Heart right ventricle (tissue), 16 donors: ENCODE measurements around the gene C3orf52. TPM values are rescaled to one million over a fixed set of nuclear protein-coding genes. Genes with fewer than 3 reads are reported as not detected.
A peak's percentile ranks its signal among the peaks of the same experiment; 100 is the strongest.

ENCODE experiments used
- ATAC-seq, 8 donors: fragments of 200-7000 bp; cut with Tn5 transposase; one replicate each; pipeline ENCODE4 v1.9.1; 2020; ENCODE audit warnings: mild to moderate bottlenecking in 8 of 8, moderate library complexity in 8 of 8, moderate number of reproducible peaks in 1 of 8
- DNase-seq, 2 donors: peaks; one replicate each; pipeline ENCODE4 v3.0.0-alpha.2; 2020
- H3K27ac ChIP-seq, 10 donors: fragments of 200-600 bp; sonication (generic) in 2 of 10; one replicate each; pipeline versions ENCODE4 v1.5.0 to v1.8.0; 2020 to 2022; ENCODE audit warnings: mild to moderate bottlenecking in 3 of 10
- H3K27me3 ChIP-seq, 7 donors: fragments of 200-600 bp; one replicate each; pipeline ENCODE4 v1.8.0; 2021 to 2022; ENCODE audit warnings: mild to moderate bottlenecking in 2 of 7
- H3K36me3 ChIP-seq, 9 donors: fragments of 200-600 bp; sonication (generic) in 1 of 9; one replicate each; pipeline versions ENCODE4 v1.5.0 to v1.8.0; 2020 to 2022; ENCODE audit warnings: mild to moderate bottlenecking in 2 of 9
- H3K4me1 ChIP-seq, 9 donors: fragments of 200-600 bp; sonication (generic) in 1 of 9; one replicate each; pipeline versions ENCODE4 v1.5.0 to v1.8.0; 2020 to 2022; ENCODE audit warnings: mild to moderate bottlenecking in 4 of 9
- H3K4me3 ChIP-seq, 10 donors: fragments of 200-600 bp; sonication (generic) in 2 of 10; one replicate each; pipeline versions ENCODE4 v1.5.0 to v1.8.0; 2020 to 2022; ENCODE audit warnings: mild to moderate bottlenecking in 7 of 10, moderate library complexity in 2 of 10
- H3K9me3 ChIP-seq, 11 donors: fragments of 200-600 bp in 10 of 11; sonication (generic) in 2 of 11; one replicate each; pipeline versions ENCODE4 v1.5.0 to v1.8.0; 2013 to 2022; ENCODE audit warnings: mild to moderate bottlenecking in 2 of 11, control low read depth in 1 of 11, moderate library complexity in 1 of 11
- CTCF ChIP-seq, 9 donors: fragments of 200-600 bp; sonication (generic) in 2 of 9; IDR thresholded peaks; one replicate each; pipeline versions ENCODE4 v1.5.0 to v1.8.0; 2021 to 2022; ENCODE audit warnings: antibody characterized with exemption in 9 of 9, mild to moderate bottlenecking in 5 of 9, moderate library complexity in 1 of 9
- WGBS, 2 donors: extraction: QIAGEN DNeasy Blood & Tissue Kit; methylation state at CpG; one replicate each; pipeline ENCODE4 v1.1.7; 2013; ENCODE audit warnings: inconsistent platforms in 1 of 2; 5-methylcytosine and 5-hydroxymethylcytosine counted together
- intact Hi-C, 10 donors: fragments of 100-400 bp; cut with DNase I; formaldehyde crosslinking; loops; one replicate each; pipeline versions ENCODE4 v1.11.1 to v1.14.2; 2022
- polyA plus RNA-seq, 2 donors: library from polyadenylated mRNA; stranded (reverse); fragments of 200-250 nt; gene quantifications; one replicate each; pipeline ENCODE4 v1.2.3, GENCODE V29; 2013
- total RNA-seq, 10 donors: library from RNA; stranded (reverse); fragmentation: NEBNext Ultra II Directional in 3 of 10; extraction: Animal tissue kit (Norgen Biotek cat#: 25700) in 3 of 10; gene quantifications; one replicate each; pipeline versions ENCODE4 v1.2.1 to v1.2.4, GENCODE V29; 2021 to 2023
- donor health status: Arrhythmogenic right ventricular cardiomyopathy.
- donor health status: ischemic (EF 13 %, LVEDD 7.1; RV severe dilation, severe dysfunction).
- donor health status: healthy with polysubstance abuse.
- donor health status: DM: no; HTN: yes; CAD: no.
- donor health status: DM: no; HTN: no; CAD: no.
- donor health status: ischemic (EF 25% LVEDD 6.9; RV normal size, moderate dysfunction).
- donor health status: ischemic (EF 25% LVEDD 5.7; RV mildly dilated, moderate dysfunction).
- donor health status: healthy.
- donor health status: DM: yes; HTN: yes; CAD: no.
- donor health status: Ischemic cardiomyopathy.
- donor health status: ischemic (EF 35%, LVEDD 5.7; RV mildly dilated, moderate dysfunction).
- donor health status: nonischemic (EF 11% LVEDD 7.7; RV severe dilation, severe dysfunction).
- donor health status: DM: yes; HTN: yes; CAD: no.
- donor health status: PGD.
- donor health status: ischemic (EF 29% LVEDD 5.4; RV normal size, mild dysfunction).
- donor health status: nonischemic (EF 23%, LVEDD 6.1; RV moderate dilation, normal function).

The C3orf52 gene
- total and polyA plus RNA-seq, 12 donors = 3.1 to 9.8 (median 5.0) TPM

DNA sequence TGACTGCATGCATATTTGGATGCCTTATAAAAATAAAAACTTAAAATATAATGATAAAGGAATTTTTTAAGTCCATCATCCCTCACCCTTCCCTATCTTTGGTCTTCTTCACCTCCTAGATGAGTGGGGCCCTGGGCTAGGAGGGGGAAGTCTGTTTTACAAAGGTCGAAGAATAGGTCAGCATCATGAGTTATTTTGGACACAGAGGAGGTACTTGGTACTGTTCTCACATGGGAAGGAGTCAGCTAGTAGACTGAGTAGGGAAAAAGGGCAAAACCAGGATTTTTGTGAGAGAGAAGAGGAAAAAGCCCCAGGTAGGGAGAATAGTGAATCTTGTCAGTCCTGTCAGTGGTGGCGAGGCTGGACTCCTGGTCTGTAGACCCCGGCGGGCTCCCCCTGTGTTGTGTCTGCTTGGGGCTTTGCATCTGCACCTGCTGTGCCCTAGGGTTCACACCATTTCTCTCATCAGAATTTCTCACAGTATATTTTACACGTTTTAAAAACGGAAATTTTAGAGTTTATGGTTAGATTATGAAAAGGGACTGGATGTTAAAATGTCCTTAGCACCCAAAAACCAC, 29.7 kb downstream of the C3orf52 start:
- no peaks in the 10 kb centered on the region for H3K9me3 ChIP-seq
- ATAC-seq (no peak), DNase-seq (no peak)
- H3K4me1 ChIP-seq = peaks cover 0 to 37% (median 16%) of the 10 kb centered on the region in 9 donors
- no peak for TF ChIP-seq CTCF (IDR thresholded peaks at IDR 0.05)
- peaks cover 0 to 5% (median 0%) of the 10 kb centered on the region in 9 donors for H3K36me3 ChIP-seq
- intact Hi-C loops = loop anchor here in 7 of 10 donors (10.0 kb wide), 5 partner anchors 169 to 419 kb away; partner anchors contain the start of gene SLC9C1 (in 2 of the 7)
- H3K27me3 ChIP-seq = no peaks in the 10 kb centered on the region
- no peak overlapping the region for H3K27ac ChIP-seq
- H3K4me3 ChIP-seq = no peak overlapping the region
- WGBS, 2 donors = 78 to 79% methylated on average over 6 of the region's 6 CpGs

- Histone ChIP-seq H3K36me3 (peaks cover 0 to 5% (median 0%) of the 10 kb centered on the region in 9 donors), H3K27me3 (no peaks in the 10 kb centered on the region), H3K27ac (peak overlapping the region in 6 of 10 donors; percentile 2 to 59 (median 42)), H3K4me3 (peak overlapping the region in 9 of 10 donors; percentile 8 to 47 (median 35)), H3K4me1 (peaks cover 0 to 37% (median 16%) of the 10 kb centered on the region in 9 donors), H3K9me3 (no peaks in the 10 kb centered on the region)
- intact Hi-C loops = loop anchor here in 7 of 10 donors (10.0 kb wide), 5 partner anchors 168 to 418 kb away; partner anchors contain the start of gene SLC9C1 (in 2 of the 7)
- no peak for TF ChIP-seq CTCF (IDR thresholded peaks at IDR 0.05)
- ATAC-seq = peak; percentile 35 to 73 (median 58)
- DNase-seq = peak; percentile 40 to 49
- 47 to 60% methylated on average over 13 of the region's 13 CpGs for WGBS, 2 donors
Observed at GRCh38 chr3:112116748-112117186, 30.6 kb downstream of the C3orf52 start.

- ATAC-seq (no peak), DNase-seq (no peak)
- 85 to 89% methylated on average over 1 of the region's 1 CpG for WGBS, 2 donors
- Histone ChIP-seq H3K4me3 (no peak overlapping the region), H3K36me3 (peaks cover 0 to 5% (median 0%) of the 10 kb centered on the region in 9 donors), H3K27me3 (no peaks in the 10 kb centered on the region), H3K27ac (peak overlapping the region in 5 of 10 donors; percentile 32 to 59 (median 45)), H3K9me3 (no peaks in the 10 kb centered on the region), H3K4me1 (peaks cover 0 to 37% (median 16%) of the 10 kb centered on the region in 9 donors)
- no peak for TF ChIP-seq CTCF (IDR thresholded peaks at IDR 0.05)
- intact Hi-C loops = loop anchor here in 7 of 10 donors (10.0 kb wide), 5 partner anchors 167 to 417 kb away; partner anchors contain the start of gene SLC9C1 (in 2 of the 7)
Observed at GRCh38 chr3:112117415-112117814, 31.2 kb downstream of the C3orf52 start.

DNA sequence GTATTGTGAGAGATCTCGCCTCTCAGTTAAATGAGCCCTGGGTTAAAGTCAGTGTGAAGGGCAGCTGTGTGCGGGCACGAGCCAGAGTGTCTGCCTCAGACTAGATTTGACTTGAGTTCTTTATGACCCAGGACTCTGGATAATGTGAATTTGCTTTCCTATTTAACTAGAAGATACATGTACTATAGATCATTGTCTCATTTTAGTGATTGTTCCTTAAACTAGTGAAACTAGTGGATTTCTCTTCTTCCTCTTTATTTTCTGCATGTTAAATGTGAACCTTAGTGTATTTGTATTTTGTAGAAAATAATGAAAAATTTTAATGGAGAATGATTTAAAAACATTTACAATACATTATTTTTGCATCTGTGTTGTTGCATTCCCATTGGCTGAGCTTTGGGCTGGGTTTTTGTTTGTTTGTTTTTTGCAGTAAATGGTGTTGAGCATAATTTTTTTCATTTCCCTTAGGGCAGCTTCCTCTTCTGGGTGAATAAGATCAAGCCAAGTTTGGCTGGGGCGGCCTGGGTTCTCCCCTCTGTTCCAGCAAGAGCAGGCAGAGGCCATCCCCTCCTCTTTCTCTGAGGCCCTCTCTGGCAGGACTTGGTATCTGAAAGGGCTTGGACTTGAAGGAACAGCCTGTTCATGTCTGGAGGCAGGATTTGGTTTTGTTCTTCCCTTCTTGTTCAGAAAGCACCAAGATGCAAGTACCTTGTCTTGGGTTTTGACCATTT, 31.8 kb downstream of the C3orf52 start:
- intact Hi-C loops = loop anchor here in 7 of 10 donors (10.0 kb wide), 5 partner anchors 167 to 417 kb away; partner anchors contain the start of gene SLC9C1 (in 2 of the 7)
- peak in 2 of 8 donors; percentile 28 to 54 for ATAC-seq
- DNase-seq = no peak
- Histone ChIP-seq H3K27ac (peak overlapping the region in 2 of 10 donors; percentile 22 to 55), H3K9me3 (no peaks in the 10 kb centered on the region), H3K4me1 (peaks cover 0 to 37% (median 16%) of the 10 kb centered on the region in 9 donors), H3K27me3 (no peaks in the 10 kb centered on the region), H3K4me3 (no peak overlapping the region), H3K36me3 (peaks cover 0 to 5% (median 0%) of the 10 kb centered on the region in 9 donors)
- TF ChIP-seq CTCF (IDR thresholded peaks at IDR 0.05) = no peak
- WGBS, 2 donors = 93 to 95% methylated on average over 4 of the region's 4 CpGs
